ENCODE measurements around the gene FAXC.
"Not testable (repeated sequence)": the region's sequence is repeated elsewhere in the genome, so short reads cannot be mapped to it uniquely, and the experiment has no call there.

Gene FAXC

GRCh38 chr6:99285881-99286280 is 63.6 kb downstream of the FAXC start:
- DNase-seq (ENCODE audit: low read depth) = no peak

- no peak for DNase-seq (ENCODE audit: low read depth)
These were observed 66.9 kb downstream of the FAXC start for GRCh38 chr6:99282479-99283062.

GRCh38 chr6:99276747-99277146 is 72.7 kb downstream of the FAXC start:
- DNase-seq (ENCODE audit: low read depth) = no peak

- no peak for DNase-seq (ENCODE audit: low read depth)
These were observed 78.6 kb downstream of the FAXC start for GRCh38 chr6:99270826-99271225.

- DNase-seq (ENCODE audit: low read depth) = no peak
These were observed 79.4 kb downstream of the FAXC start for GRCh38 chr6:99270030-99270429.

- DNase-seq (ENCODE audit: low read depth) = no peak
These were observed 80.3 kb downstream of the FAXC start for GRCh38 chr6:99269207-99269606.

GRCh38 chr6:99266996-99267395 is 82.5 kb downstream of the FAXC start:
- DNase-seq (ENCODE audit: low read depth) = not testable (repeated sequence)

- DNase-seq (ENCODE audit: low read depth) = not testable (repeated sequence)
These were observed 84.0 kb downstream of the FAXC start for GRCh38 chr6:99265447-99265846.

GRCh38 chr6:99254616-99255550 is 94.6 kb downstream of the FAXC start:
- DNase-seq (ENCODE audit: low read depth) = no peak

GRCh38 chr6:99253271-99253670 is 96.2 kb downstream of the FAXC start:
- DNase-seq (ENCODE audit: low read depth) = no peak

GRCh38 chr6:99252421-99252820 is 97.1 kb downstream of the FAXC start:
- DNase-seq (ENCODE audit: low read depth) = no peak

GRCh38 chr6:99250476-99250875 is 99.0 kb downstream of the FAXC start:
- no peak for DNase-seq (ENCODE audit: low read depth)

- DNase-seq (ENCODE audit: low read depth) = no peak
These were observed 102.9 kb downstream of the FAXC start for GRCh38 chr6:99246602-99247001.

- no peak for DNase-seq (ENCODE audit: low read depth)
These were observed 107.5 kb downstream of the FAXC start for GRCh38 chr6:99241905-99242534.

- no peak for DNase-seq (ENCODE audit: low read depth)
These were observed 113.5 kb downstream of the FAXC start for GRCh38 chr6:99236010-99236409.

- DNase-seq (ENCODE audit: low read depth) = no peak
These were observed 116.3 kb downstream of the FAXC start for GRCh38 chr6:99233219-99233618.

- DNase-seq (ENCODE audit: low read depth) = no peak
These were observed 117.4 kb downstream of the FAXC start for GRCh38 chr6:99232056-99232455.

- DNase-seq (ENCODE audit: low read depth) = no peak
These were observed 124.3 kb downstream of the FAXC start for GRCh38 chr6:99225172-99225571.

All from fibroblast of gingiva (primary cell).